Mesothelial cell of epicardium (in vitro differentiated cells): ENCODE measurements around the gene KCNT2. TPM values are rescaled to one million over a fixed set of nuclear protein-coding genes. Genes with fewer than 3 reads are reported as not detected.

ENCODE experiments used
- DNase-seq, 2 experiments: peaks; one replicate each; pipeline ENCODE4 v3.0.0; 2021; ENCODE audit warnings: low spot score in 2 of 2; ENCODE audit not compliant: unreplicated experiment in 2 of 2
- H3K27ac Mint-ChIP-seq: 2 replicates; pipeline ENCODE4 v1.8.0; 2021; ENCODE audit warnings: mixed read lengths
- H3K27me3 Mint-ChIP-seq: 2 replicates; pipeline ENCODE4 v1.8.0; 2021; ENCODE audit warnings: low read depth, mixed read lengths
- H3K36me3 Mint-ChIP-seq: 2 replicates; pipeline ENCODE4 v1.8.0; 2021; ENCODE audit warnings: mixed read lengths
- H3K4me1 Mint-ChIP-seq: 2 replicates; pipeline ENCODE4 v1.8.0; 2021; ENCODE audit warnings: mixed read lengths
- H3K4me3 Mint-ChIP-seq: 2 replicates; pipeline ENCODE4 v1.8.0; 2021; ENCODE audit warnings: mild to moderate bottlenecking, moderate library complexity, mixed read lengths
- H3K9me3 Mint-ChIP-seq: 2 replicates; pipeline ENCODE4 v1.8.0; 2021; ENCODE audit warnings: mixed read lengths
- CTCF ChIP-seq: fragments of 200-600 bp; sonication (generic); IDR thresholded peaks from one replicate; pipeline ENCODE4 v1.5.0; 2021; ENCODE audit warnings: antibody characterized with exemption; ENCODE audit not compliant: unreplicated experiment
- total RNA-seq: library from RNA; stranded (reverse); gene quantifications from 3 replicates; pipeline ENCODE4 v1.2.1, GENCODE V29; 2021

KCNT2 gene
- total RNA-seq, 1 donor from 2014 or later: 25.6 TPM

DNA sequence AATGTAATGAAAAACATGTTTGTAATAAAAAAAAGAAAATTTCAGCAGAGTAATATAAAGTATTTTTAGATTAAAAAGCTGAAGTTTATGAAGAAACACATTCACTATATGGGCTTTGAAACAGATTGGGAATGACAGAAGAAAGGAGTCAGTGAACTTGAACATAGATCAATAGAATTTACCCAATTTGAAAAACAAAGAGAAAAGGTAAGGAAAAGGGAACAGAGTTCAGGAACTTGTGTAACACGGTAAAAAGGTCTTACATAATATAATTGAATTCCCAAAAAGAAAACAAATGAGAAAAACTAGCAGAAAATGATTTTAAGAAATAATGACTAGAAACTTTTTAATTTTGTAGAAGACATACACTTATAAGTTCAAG, 206.8 kb downstream of the KCNT2 start:
- peaks cover 4% of the 10 kb centered on the region for H3K9me3 Mint-ChIP-seq
- TF ChIP-seq CTCF: no peak
- H3K27ac Mint-ChIP-seq: no peak overlapping the region
- no peak for DNase-seq
- peaks cover 17% of the 10 kb centered on the region for H3K4me1 Mint-ChIP-seq
- H3K4me3 Mint-ChIP-seq: no peak overlapping the region
- no peaks in the 10 kb centered on the region for H3K27me3 Mint-ChIP-seq
- H3K36me3 Mint-ChIP-seq: peaks cover 2% of the 10 kb centered on the region

GRCh38 chr1:196400478-196401451, 207.5 kb downstream of the KCNT2 start:
- no peak for TF ChIP-seq CTCF
- Mint-ChIP-seq H3K4me3 (no peak overlapping the region), H3K4me1 (peaks cover 13% of the 10 kb centered on the region), H3K27ac (peak overlapping the region; percentile 34), H3K27me3 (no peaks in the 10 kb centered on the region), H3K36me3 (peaks cover 2% of the 10 kb centered on the region), H3K9me3 (peaks cover 4% of the 10 kb centered on the region)
- no peak for DNase-seq

DNA sequence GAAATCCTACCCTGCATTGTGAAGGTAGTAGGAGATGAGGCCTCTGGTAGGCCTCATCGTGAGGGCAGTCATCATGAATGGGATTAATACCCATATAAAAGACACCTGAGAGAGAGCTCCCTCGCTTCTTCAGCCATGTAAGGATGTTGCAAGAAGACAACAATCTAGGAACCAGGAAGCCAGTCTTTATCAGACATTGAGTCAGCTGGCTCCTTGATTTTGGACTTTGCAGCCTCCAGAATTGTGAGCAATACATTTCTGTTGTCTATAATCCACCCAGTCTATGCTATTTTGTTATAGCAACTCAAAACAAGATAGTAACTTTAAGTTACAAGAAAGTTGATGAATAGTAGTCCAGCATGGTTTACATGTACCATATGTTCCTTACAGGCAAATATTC, 208.5 kb downstream of the KCNT2 start:
- peaks cover 4% of the 10 kb centered on the region for H3K9me3 Mint-ChIP-seq
- no peaks in the 10 kb centered on the region for H3K27me3 Mint-ChIP-seq
- H3K4me3 Mint-ChIP-seq: no peak overlapping the region
- no peak for DNase-seq
- H3K27ac Mint-ChIP-seq: no peak overlapping the region
- H3K36me3 Mint-ChIP-seq: peaks cover 2% of the 10 kb centered on the region
- no peak for TF ChIP-seq CTCF
- H3K4me1 Mint-ChIP-seq: peaks cover 13% of the 10 kb centered on the region

GRCh38 chr1:196393742-196394141, 214.5 kb downstream of the KCNT2 start:
- Mint-ChIP-seq H3K36me3 (peaks cover 5% of the 10 kb centered on the region), H3K27ac (no peak overlapping the region)

DNA sequence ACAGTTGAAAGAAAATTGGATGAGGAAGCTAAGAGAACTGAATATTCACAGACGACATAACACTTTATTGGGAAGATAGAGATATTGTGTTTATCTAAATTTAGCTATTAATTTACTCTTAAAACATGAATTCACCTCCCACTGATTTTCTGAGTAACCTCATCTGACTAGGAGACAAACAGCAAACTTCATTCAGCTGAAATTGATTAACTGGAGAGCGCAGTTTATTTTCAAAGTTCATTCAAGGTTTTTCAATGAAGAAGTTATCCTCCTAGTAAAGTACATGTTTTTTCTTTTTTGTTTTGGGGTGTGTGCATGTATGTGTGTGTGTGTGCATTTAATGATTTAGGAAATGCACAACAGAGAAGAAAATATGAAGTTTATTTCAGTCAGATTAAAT, 215.0 kb downstream of the KCNT2 start:
- H3K27me3 Mint-ChIP-seq: no peaks in the 10 kb centered on the region
- no peak for DNase-seq
- peaks cover 5% of the 10 kb centered on the region for H3K36me3 Mint-ChIP-seq
- H3K27ac Mint-ChIP-seq: no peak overlapping the region
- H3K9me3 Mint-ChIP-seq: no peaks in the 10 kb centered on the region
- peaks cover 3% of the 10 kb centered on the region for H3K4me1 Mint-ChIP-seq
- no peak overlapping the region for H3K4me3 Mint-ChIP-seq
- no peak for TF ChIP-seq CTCF

More at GRCh38 chr1:196393742-196394141, 214.5 kb downstream of the KCNT2 start:
- Mint-ChIP-seq H3K27me3 (no peaks in the 10 kb centered on the region), H3K4me3 (no peak overlapping the region), H3K4me1 (peaks cover 3% of the 10 kb centered on the region), H3K9me3 (no peaks in the 10 kb centered on the region)
- DNase-seq: no peak
- no peak for TF ChIP-seq CTCF
